HG03571 (cell line): ENCODE data around the gene VDR.

Experiments
- ATAC-seq: cut with Tn5 transposase; IDR thresholded peaks from one replicate; pipeline ENCODE4 v1.9.1; 2021; ENCODE audit not compliant: unreplicated experiment

VDR gene

GRCh38 chr12:47931187-47931586 is 26.4 kb upstream of the VDR start:
- no peak for ATAC-seq

GRCh38 chr12:47930634-47931033 is 25.8 kb upstream of the VDR start:
- ATAC-seq: no peak

GRCh38 chr12:47927346-47927745 is 22.6 kb upstream of the VDR start:
- ATAC-seq: no peak

- ATAC-seq: no peak
Observed at GRCh38 chr12:47921907-47922306, 17.1 kb upstream of the VDR start.

DNA sequence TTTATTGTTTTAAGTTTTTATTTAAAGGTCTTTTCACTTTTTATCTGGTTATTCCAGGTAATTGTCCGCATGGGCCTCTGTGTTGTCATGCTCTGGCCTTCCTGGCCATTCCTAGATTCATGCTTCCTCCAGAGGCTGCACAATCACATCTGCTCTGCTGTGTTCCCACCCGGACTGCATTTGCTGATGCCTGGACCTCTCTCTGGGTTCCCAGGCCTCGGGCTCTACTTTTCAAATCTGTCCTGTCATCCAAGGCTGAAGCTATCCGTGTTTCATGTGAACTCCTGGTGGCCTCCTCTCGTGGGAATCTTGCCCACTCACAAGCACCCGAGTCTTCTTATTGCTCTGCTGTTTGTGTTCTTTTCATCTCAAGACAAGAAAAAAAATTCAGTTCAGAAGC is 16.1 kb upstream of the VDR start:
- no peak for ATAC-seq

- no peak for ATAC-seq
Observed at GRCh38 chr12:47913081-47913480, 8.3 kb upstream of the VDR start.

DNA sequence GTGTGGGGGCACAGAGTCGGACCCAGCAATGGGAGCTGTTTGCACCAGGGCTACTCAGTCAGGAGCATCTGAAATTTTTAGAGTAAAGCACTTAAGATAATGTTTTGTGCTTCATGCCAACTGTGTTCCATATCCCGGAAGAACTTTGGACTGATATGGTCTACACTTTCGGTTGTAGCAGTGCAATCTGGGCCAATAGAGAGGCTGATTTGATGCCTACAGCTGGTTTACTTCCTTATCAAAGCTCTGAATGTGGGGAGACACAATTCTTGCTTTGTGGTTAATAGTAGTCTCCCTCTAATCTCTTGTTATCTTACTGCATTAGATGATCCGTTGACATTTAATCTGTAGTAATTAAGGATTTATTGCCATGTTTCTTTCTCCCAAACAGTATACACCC is 7.8 kb upstream of the VDR start:
- ATAC-seq: no peak

- no peak for ATAC-seq
Observed at GRCh38 chr12:47910981-47911380, 6.2 kb upstream of the VDR start.

DNA sequence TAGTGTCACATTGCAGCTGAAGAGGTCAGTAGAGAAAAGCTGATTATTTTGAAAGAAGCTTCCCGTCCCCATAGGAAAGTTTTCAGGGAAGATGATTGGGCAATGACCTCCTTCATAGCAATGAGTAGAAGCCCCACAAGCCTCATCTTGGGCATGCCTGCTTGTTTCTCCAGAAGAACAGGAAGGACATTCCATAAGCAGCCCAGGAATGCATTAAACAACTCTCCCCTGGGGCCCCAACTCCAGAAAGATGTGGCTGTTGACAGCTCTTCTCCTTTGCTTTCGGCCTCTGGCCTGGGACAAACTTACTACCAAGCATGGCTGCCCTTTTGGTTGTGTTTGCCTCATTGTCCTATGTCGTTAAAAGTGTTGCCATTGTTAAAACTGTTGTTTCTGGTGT is 5.7 kb upstream of the VDR start:
- no peak for ATAC-seq

DNA sequence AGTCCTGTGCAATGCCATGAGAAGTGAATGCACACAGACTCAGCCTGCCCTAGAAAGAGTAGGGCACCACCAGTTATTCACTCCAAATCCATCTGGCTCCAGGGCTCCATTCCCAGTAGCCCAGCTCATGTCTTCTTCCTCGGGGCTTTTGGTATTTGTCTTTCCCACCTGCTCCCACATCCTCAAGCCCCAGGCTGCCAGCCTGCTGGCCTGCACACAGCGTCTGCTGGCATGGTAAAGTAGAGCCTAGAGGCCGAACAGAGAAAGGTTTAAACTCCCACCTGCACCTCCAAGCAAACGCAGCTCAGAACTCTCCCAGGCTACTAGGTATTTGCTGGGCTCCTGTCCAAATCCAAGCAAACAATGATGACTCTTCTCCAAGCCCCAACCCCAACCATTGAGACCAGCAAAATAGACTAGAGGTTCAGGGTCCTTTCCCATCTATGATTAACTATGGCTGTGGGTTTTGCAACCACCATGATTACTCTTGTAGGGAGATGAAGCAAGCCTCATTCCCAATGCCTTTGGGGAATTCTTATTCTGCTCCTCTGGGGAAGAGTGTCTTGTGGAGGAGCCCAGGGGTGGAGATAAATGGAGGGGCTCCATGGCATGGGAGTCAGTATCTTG is 5.2 kb upstream of the VDR start:
- no peak for ATAC-seq

- ATAC-seq: no peak
Observed at GRCh38 chr12:47908738-47909137, 3.9 kb upstream of the VDR start.

- no peak for ATAC-seq
Observed at GRCh38 chr12:47907851-47908454, 3.2 kb upstream of the VDR start.

GRCh38 chr12:47903927-47904712 is 674 bp downstream of the VDR start:
- ATAC-seq: no peak

DNA sequence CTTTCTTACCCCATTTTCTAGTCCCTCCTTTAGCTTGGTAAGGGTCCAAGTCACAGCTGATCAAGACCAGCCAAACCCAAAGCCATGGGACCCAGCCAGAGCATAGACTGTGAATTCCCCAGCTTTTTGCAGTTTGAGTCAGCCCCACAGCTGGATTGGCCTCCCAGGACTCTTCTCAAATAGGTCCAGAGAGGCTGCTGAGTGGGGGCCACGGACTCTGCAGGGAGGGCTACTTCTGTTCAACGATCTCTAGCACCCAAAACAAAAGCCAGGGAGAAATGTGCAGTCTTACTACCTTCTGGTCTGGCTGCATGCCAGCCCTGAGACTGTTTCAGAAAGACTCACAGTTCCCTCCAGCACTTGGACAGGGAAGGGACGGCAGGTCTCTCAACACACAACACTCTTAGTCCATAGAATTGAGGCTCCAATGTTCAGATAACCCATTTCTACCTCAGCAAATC is 1.6 kb downstream of the VDR start:
- no peak for ATAC-seq

DNA sequence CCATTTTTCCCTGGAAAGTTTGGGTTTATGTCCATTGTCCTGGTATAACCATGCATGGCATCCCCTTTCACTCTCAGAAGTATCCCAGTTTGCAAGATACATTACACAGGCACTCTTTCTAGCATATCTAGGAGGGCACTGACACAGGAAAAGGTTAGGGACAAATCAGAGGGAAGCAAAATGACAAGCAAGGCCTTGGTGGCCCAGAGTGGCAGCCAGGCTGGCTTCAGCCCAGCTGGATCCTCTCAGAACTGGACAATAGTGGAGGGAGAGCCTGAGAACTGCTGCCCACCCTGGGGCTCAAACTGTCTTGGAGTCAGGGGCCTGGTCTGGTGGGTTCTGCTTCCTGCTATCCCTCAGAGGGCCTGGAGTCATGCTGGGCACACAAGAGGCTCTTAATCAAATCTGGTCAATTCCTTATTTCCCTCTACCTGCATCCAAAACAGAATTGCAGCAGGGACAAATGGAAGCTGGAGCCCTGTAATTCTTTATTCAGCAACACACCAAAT is 2.6 kb downstream of the VDR start:
- no peak for ATAC-seq

DNA sequence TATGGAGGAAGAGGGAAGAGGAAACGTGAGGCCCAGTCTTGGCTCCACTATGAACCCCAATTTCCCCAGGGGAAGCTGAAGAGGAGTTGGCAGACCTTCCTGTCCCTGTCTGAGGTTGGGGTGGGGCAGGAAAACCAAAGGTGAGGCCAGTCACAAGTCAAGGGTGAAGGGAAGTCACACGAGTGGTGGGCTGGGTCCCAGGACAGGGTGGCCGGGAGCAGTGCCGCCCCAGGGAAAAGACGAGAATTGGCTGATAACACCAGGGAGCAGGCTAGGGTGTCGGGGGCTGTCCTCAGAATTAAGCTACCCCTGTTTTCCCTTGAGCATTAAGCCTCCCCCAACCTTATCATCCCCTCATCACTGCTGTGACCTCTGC is 3.1 kb downstream of the VDR start:
- no peak for ATAC-seq

DNA sequence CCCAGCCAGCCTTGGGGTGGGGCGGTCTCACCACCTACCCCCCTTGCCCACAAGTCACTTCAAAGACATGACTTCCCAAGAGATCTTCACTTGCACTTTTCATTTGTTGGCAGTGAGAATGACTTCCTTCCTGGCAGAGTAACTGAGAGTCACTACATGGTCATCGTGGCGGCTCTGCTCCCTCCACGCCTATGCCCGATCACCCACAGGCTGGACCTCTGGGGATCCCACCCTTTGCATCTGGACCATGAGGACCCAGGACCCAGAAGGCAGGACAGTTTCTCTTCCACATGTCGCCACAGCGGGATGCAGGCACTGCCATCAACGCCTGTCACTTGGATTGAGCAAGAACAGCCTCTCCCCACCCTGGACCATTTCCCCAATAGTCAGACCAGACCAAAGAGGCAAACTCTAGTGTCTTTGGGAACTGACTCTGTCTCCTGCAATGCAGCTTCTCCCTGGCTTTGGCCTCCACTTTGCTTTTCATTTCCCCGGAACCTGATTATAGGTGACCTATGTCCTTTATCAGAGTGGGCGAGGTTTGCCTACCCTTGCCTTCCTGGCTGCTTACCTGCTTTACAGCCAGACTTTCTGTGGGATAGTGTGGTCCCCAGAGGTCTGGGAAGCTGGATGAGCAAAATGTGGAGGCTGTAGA is 3.6 kb downstream of the VDR start:
- ATAC-seq: no peak

- ATAC-seq: no peak
Observed at GRCh38 chr12:47900131-47901062, 4.4 kb downstream of the VDR start.

GRCh38 chr12:47899466-47899865 is 5.3 kb downstream of the VDR start:
- ATAC-seq: no peak

DNA sequence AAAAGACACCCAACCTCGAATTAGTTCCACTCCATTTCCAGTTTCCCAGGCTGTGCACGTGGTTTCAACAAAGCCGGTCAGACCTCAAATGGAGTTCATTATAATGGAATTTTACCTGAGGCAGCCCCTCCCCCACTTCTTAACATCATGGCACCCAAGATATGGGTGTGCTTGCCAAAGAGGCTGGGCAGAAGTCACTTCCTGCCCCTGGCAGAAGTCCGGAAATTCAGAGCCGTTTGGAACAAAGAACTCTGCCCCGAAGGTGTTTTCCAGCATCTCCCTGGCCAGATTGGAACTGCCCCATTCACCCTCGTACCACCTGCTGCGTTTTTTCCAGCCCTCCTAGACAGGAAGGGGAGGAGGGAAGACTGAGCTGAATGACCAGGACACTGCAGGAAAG is 8.2 kb downstream of the VDR start:
- no peak for ATAC-seq

DNA sequence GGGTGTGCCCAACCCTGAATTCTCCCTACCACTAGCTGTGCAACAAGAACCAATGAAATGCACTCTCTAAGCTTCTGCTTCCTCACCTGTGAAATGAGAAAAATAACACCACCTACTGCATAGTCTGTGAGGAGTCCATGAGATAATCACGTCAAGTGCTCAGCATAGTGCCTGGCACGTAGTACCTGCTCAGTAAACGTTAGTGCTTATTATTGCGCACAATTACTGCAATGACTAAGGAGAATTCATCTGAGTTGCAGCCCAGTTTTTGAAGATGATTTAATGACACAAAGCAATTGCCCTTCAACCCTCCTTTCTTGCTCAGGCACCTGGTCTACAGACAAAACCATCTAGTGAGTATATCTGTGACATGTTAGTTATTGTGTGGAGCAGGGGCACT is 8.8 kb downstream of the VDR start:
- ATAC-seq: no peak
